CD4-positive, alpha-beta T cell treated with Interferon gamma for 1 hour (primary cell): ENCODE results near the gene HSPA1L.
A peak's percentile ranks its signal among the peaks of the same experiment; 100 is the strongest.
"Not testable (repeated sequence)": the region's sequence is repeated elsewhere in the genome, so short reads cannot be mapped to it uniquely, and the experiment has no call there.

ENCODE experiments used
- DNase-seq: peaks from one replicate; pipeline ENCODE4 v3.0.0-alpha.2; 2020

Gene HSPA1L

GRCh38 chr6:31811645-31812044 is 3.4 kb downstream of the HSPA1L start:
- no peak for DNase-seq

- DNase-seq, result not testable (repeated sequence)
Measured at GRCh38 chr6:31808599-31808998, 6.5 kb downstream of the HSPA1L start.

DNA sequence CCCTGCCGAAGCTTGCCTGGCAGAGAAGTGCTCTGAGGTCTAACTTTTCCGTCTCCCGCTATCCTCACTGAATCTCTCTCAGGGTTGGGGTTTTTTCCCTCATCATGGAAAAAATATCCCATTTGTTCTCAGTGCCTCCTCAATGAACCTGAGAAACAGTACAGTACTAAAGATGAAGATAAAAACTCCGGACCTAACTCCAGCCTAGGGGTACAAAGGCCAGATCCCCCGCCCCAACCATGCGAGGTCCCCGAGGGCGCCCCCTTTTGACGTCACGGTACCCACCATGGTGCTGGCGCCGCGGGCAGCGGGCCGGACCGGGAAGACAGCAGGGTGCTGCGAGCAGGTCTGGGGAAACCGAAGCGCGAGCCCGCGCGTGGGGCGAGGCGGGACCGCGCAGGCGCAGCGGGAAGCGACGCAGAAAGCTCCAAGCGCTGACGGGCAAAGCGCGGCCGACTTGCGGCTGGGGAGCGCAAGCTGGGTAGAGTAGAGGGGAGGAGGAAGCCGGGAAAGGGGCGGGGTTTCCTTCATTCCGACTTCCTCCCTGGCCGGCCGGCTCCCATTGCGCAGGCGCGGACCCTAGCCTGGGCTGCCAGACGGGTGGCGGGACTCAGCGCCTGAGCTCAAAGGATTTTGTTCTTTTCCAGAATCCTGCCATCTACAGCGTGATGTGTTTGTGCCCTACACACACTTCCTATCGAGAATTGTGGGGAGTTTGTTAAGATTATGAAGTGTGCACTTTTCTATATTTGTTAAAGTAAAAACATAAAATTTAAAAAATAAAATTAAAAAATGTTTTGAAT is 8.4 kb downstream of the HSPA1L start, which contains the start of gene LSM2:
LSM2 (minus strand) TSS at position 497 of the 803 bp plus-strand sequence; CDS start at position 288, 209 bp downstream.
- peak; percentile 98 for DNase-seq

GRCh38 chr6:31805939-31806469 is 9.1 kb downstream of the HSPA1L start:
- no peak for DNase-seq

DNA sequence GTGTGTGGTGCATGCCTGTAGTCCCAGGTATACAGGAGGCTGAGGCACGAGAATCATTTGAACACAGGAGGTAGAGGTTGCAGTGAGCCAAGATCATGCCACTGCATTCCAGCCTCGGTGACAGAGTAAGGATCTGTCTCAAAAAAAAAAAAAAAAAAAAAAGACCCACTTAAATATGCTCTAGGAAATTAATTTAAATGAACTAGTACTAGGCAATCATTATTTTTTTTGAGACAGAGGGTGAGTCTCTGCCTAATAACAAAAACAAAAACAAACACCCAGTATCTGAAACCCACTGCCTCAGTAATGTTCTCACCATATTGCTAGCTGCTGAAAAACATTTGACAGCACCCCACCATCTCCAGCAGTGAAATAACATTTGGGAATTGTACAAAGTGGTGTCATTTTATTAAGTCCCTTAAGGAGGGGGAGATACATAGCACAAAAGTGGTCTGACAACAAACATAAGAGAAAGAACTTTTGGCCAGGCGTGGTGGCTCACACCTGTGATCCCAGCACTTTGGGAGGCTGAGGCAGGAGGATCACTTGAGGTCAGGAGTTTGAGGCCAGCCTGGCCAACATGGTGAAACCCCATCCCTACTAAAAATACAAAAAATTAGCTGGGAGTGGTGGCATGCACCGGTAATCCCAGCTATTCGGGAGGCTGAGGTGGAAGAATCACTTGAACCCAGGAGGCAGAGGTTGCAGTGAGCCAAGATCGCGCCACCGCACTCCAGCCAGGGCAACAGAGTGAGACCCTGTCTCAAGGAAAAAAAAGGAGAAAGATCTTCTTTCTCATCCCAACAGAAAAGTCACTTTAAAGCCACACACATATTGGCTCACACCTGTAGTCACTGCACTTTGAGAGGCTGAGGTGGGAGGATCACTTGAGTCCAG is 13.8 kb downstream of the HSPA1L start:
- DNase-seq, result not testable (repeated sequence)

GRCh38 chr6:31799781-31800180 is 15.3 kb downstream of the HSPA1L start:
- DNase-seq, result no peak

- peak; percentile 47 for DNase-seq
Measured at GRCh38 chr6:31797588-31797987, 17.5 kb downstream of the HSPA1L start.

DNA sequence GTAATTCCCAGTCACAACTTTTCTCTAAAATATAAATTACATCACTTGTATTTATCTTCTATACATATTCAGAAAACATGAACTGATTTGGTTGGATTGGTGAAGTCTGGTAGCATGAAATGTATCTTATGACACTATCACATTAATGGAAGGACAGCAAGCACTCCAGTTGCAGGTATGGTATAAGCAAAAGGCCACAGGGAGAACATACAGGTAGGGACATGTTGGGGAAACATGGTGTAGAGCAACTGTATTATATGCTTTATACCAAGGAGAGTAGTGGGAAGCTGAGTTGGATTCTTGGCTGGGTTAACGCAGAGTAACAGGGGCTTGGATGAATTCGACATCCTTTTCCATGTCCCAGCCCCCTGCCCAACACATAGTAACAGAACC is 18.1 kb downstream of the HSPA1L start:
- DNase-seq, result no peak

- peak; percentile 90 for DNase-seq
Measured at GRCh38 chr6:31795616-31796298, 19.3 kb downstream of the HSPA1L start, which contains the start of gene VARS1. VARS1 (minus strand) TSS chr6:31795752; CDS start chr6:31795217, 535 bp downstream.

DNA sequence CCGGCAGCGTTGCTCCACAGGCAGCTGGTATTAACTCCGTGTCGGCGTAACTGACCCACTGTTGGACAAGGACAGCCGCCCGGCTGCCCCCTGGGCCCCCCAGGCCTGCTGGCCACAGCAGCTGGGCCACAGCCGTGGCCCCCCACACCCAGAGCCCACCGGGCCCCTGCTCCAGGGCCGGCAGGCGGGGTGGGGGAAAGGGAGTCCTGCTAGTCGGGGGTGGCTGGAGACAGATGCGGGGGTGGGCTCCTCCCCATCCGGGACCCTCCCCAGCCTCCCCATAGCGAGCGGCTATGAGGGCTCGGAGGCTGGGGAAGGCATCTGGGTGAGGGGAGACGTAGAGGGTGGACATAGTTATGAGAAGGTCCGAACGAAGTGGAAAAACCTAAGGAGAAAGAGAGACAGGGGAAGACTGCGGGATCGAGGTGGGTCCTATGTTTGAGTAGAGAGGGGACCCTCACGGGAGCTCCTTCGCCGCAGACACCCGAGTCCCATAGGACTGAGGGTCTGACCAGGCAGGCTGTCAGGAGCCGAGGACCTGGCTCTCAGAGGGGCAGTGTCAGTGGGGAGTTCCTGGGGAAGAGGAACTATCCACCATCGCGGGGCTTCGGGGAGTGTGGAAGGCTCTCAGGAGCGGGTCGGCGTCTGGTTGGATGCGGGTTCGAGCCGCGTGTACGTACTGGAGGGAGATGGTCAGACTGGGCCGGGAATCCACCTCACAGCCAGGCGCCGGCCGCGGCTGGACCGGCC is 20.0 kb downstream of the HSPA1L start:
- DNase-seq, result no peak

- no peak for DNase-seq
Measured at GRCh38 chr6:31794294-31794865, 20.7 kb downstream of the HSPA1L start.

DNA sequence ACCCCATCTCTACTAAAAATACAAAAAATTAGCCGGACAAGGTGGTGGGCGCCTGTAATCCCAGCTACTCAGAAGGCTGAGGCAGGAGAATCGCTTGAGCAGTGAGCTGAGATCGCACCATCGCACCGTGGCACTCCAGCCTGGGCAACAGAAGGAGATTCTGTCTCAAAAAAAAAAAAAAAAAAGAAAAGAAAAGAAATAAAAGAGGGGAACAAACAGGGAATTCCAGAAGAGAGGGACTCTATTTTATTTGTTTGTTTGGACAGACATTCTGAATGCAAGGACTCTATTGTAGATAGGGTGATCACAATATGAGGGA is 21.2 kb downstream of the HSPA1L start:
- DNase-seq, result not testable (repeated sequence)

DNA sequence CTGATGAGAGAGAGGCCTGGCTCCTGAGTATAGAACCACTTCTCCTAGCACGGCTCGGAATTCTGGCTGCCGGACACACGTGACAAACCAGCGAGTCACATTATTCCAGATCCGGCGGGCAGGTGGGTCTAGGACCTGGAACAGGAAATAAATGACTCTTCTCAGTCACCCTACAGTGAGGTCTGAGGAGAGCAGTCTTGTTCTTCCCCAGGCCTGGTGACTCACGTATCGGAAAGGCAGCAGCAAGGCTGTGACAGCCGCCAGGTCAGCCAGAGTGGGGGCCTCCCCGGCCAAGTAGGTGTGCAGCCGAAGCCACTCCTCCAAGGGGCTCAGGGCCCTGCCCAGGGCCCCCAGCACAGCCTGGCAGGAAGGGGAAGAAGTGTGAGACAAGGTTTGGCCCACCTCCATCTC is 22.3 kb downstream of the HSPA1L start:
- no peak for DNase-seq

GRCh38 chr6:31792090-31792374 is 23.1 kb downstream of the HSPA1L start:
- no peak for DNase-seq

DNA sequence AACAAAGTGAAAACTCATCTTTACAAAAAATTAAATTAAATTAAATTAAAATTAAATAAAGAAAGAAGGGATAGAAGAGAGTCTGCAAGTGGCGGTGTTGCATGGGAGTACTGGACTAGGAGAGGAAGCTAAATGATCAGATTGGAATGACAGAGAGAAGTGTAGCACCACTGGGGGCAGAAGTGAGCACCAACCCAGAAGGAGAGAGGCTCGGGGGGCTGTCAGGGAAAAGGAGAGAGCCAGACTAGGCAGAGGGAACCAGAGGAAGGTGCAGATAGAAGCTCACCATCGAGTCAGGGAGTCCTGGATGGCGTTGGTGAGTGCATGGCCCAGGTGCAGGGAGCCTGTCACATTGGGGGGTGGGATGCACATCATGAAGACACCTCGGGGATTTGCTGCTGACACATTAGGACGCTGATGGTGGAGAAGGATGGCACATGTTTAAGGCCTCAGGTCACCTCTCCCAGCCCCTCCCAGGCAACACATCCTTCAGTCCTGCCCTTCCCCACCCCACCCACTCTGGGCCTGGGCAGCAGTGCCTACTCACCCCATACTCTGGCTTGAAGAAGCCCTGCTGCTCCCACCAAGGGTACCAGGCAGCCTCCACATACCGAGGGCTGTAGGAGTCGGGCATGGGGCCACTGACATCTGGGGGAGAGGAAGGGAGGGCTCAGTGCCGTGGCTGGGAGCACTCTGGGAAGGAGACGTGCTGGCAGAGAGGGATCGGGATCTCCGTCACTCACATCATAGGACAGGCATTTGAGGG is 23.6 kb downstream of the HSPA1L start:
- DNase-seq, result no peak

- DNase-seq, result no peak
Measured at GRCh38 chr6:31785475-31785874, 29.6 kb downstream of the HSPA1L start.

GRCh38 chr6:31784098-31784925 is 30.8 kb downstream of the HSPA1L start:
- DNase-seq, result no peak

GRCh38 chr6:31782126-31782855 is 32.8 kb downstream of the HSPA1L start:
- DNase-seq, result no peak
